GM12878 (cell line): ENCODE measurements around the gene GNPTG. TPM values are rescaled to one million over a fixed set of nuclear protein-coding genes. Genes with fewer than 3 reads are reported as not detected.

ENCODE experiments used
- BMI1 ChIP-seq: fragments of 450-650 bp; IDR thresholded peaks from 2 replicates; pipeline ENCODE4 v1.6.1; 2016; ENCODE audit warnings: mild to moderate bottlenecking, moderate library complexity, borderline replicate concordance
- CEBPB ChIP-seq, 2 experiments: fragments of 150-350 bp in 1 of 2; IDR thresholded peaks; 2 replicates each; pipeline ENCODE4 v1.6.1; 2012 to 2014; ENCODE audit warnings: low read depth in 2 of 2, low read length in 2 of 2, borderline replicate concordance in 1 of 2, inconsistent platforms in 1 of 2
- CHD1 ChIP-seq: IDR thresholded peaks from 2 replicates; pipeline ENCODE4 v1.6.1; 2012; ENCODE audit warnings: low read depth, low read length, improper control_type of control experiment
- CTCF ChIP-seq, 3 experiments: IDR thresholded peaks in 2 of 3; conservative IDR thresholded peaks in 1 of 3; 2 replicates each; pipeline ENCODE4 v1.5.1; 2011; ENCODE audit warnings: low read depth in 3 of 3, low read length in 3 of 3, mild to moderate bottlenecking in 3 of 3, control low read depth in 2 of 3, moderate library complexity in 2 of 3, inconsistent platforms in 1 of 3, mixed read lengths in 1 of 3; ENCODE audit not compliant: control insufficient read depth in 2 of 3, insufficient read depth in 1 of 3; ENCODE audit errors: extremely low read depth in 1 of 3
- ELK1 ChIP-seq: IDR thresholded peaks from 2 replicates; pipeline ENCODE4 v1.6.1; 2012; ENCODE audit warnings: low read depth, low read length, improper control_type of control experiment
- EZH2 ChIP-seq: IDR thresholded peaks from 2 replicates; pipeline ENCODE4 v1.6.1; 2012; ENCODE audit warnings: low read depth, mild to moderate bottlenecking, control low read depth, inconsistent platforms, low read length, borderline replicate concordance; ENCODE audit not compliant: control insufficient read depth
- FOXK2 ChIP-seq: fragments of 450-650 bp; IDR thresholded peaks from 2 replicates; pipeline ENCODE4 v1.6.1; 2017; ENCODE audit warnings: mild to moderate bottlenecking, moderate library complexity
- IKZF1 ChIP-seq: fragments of 450-650 bp; conservative IDR thresholded peaks from 2 replicates; pipeline ENCODE4 v1.6.1; 2017; ENCODE audit warnings: antibody characterized with exemption, mild to moderate bottlenecking
- IRF5 ChIP-seq: fragments of 450-650 bp; IDR thresholded peaks from 2 replicates; pipeline ENCODE4 v1.6.1; 2017; ENCODE audit warnings: borderline replicate concordance
- KLF5 ChIP-seq: fragments of 450-650 bp; IDR thresholded peaks from 2 replicates; pipeline ENCODE4 v1.6.1; 2014; ENCODE audit warnings: mild to moderate bottlenecking; ENCODE audit not compliant: partially characterized antibody
- MTA3 ChIP-seq: IDR thresholded peaks from 2 replicates; pipeline ENCODE4 v1.6.1; 2012; ENCODE audit warnings: low read length, inconsistent platforms, borderline replicate concordance
- NBN ChIP-seq: fragments of 450-650 bp; IDR thresholded peaks from 2 replicates; pipeline ENCODE4 v1.6.1; 2016
- RELA ChIP-seq: fragments of 450-650 bp; IDR thresholded peaks from 2 replicates; pipeline ENCODE4 v1.8.0; 2014; ENCODE audit warnings: borderline replicate concordance; ENCODE audit not compliant: partially characterized antibody
- RELB ChIP-seq: fragments of 450-650 bp; IDR thresholded peaks from 2 replicates; pipeline ENCODE4 v1.6.1; 2017; ENCODE audit warnings: low read depth, mild to moderate bottlenecking, moderate library complexity
- TCF7 ChIP-seq: IDR thresholded peaks from 2 replicates; pipeline ENCODE4 v1.6.1; 2014; ENCODE audit warnings: antibody characterized with exemption, borderline replicate concordance
- USF1 ChIP-seq: IDR thresholded peaks from 2 replicates; pipeline ENCODE4 v1.6.1; 2011; ENCODE audit warnings: borderline replicate concordance, low read depth, mild to moderate bottlenecking, moderate library complexity, mixed read lengths, low read length; ENCODE audit not compliant: insufficient read depth; ENCODE audit errors: extremely low read length
- YBX1 ChIP-seq: fragments of 450-650 bp; IDR thresholded peaks from 2 replicates; pipeline ENCODE4 v1.6.1; 2016; ENCODE audit warnings: antibody characterized with exemption
- ZNF622 ChIP-seq: fragments of 450-650 bp; IDR thresholded peaks from 2 replicates; pipeline ENCODE4 v1.6.1; 2017; ENCODE audit warnings: mild to moderate bottlenecking, inconsistent platforms
- ZZZ3 ChIP-seq: IDR thresholded peaks from 2 replicates; pipeline ENCODE4 v1.6.1; 2011; ENCODE audit warnings: low read depth; ENCODE audit not compliant: control insufficient read depth, insufficient read length
- polyA plus RNA-seq, 11 experiments: library from polyadenylated mRNA; depleted of rRNA in 4 of 11; unstranded in 6 of 11; stranded (reverse) in 5 of 11; fragments of >200 nt; fragmentation: Nextera tagmentation in 4 of 11; fragmentation: Illumina TruSeq in 1 of 11; extraction: Ambion mirVana in 4 of 11; extraction: Trizol in 1 of 11; gene quantifications; 1 replicate in 1 of 11; 2 replicates in 10 of 11; pipeline versions ENCODE4 v1.2.1 to v1.2.3, GENCODE V29; 2011 to 2016; ENCODE audit warnings: inconsistent platforms in 2 of 11, missing spikeins in 2 of 11, low read depth in 1 of 11
- total RNA-seq, 4 experiments: library from RNA; depleted of rRNA in 3 of 4; stranded (reverse); fragments of >200 nt in 3 of 4; fragmentation: Illumina TruSeq in 1 of 4; extraction: Trizol in 1 of 4; gene quantifications; 2 replicates each; pipeline versions ENCODE4 v1.2.1 to v1.2.3, GENCODE V29; 2013 to 2021

Gene GNPTG
- total and polyA plus RNA-seq, 10 of the 15 experiments (the other 5 are each of a cell fraction or from before 2014, with no cell fraction given) = 0.80 to 32.6 (median 20.9) TPM

- TF ChIP-seq IKZF1 = peak; percentile 99
- TF ChIP-seq EZH2 = no peak
- TF ChIP-seq CEBPB (IDR thresholded peaks at IDR 0.05; ENCODE audit: borderline replicate concordance in 1 of 2, low read depth in 2 of 2, low read length in 2 of 2) = no peak
- TF ChIP-seq NBN = no peak
- TF ChIP-seq MTA3 = no peak
- TF ChIP-seq ELK1 = peak; percentile 98
- peak; percentile 54; the same call in 1 of the 2 replicates for TF ChIP-seq RELB
- TF ChIP-seq KLF5 = peak; percentile 77
- TF ChIP-seq CTCF (IDR thresholded peaks at IDR 0.05 in 2 of 3, conservative IDR thresholded peaks at IDR 0.05 in 1 of 3; ENCODE audit: control insufficient read depth in 2 of 3, extremely low read depth in 1 of 3, insufficient read depth in 1 of 3, low read depth in 3 of 3, low read length in 3 of 3) = no peak
- peak; percentile 50; the same call in 1 of the 2 replicates for TF ChIP-seq CHD1
- no peak for TF ChIP-seq TCF7
- no peak for TF ChIP-seq FOXK2
- TF ChIP-seq YBX1 = no peak
- peak; percentile 100 for TF ChIP-seq USF1
- no peak for TF ChIP-seq ZZZ3
- TF ChIP-seq RELA = peak; percentile 97
- TF ChIP-seq BMI1 = no peak
- TF ChIP-seq IRF5 = no peak
- TF ChIP-seq ZNF622 = no peak
These were observed at the start of gene GNPTG, which contains the start of gene TSR3 (continued) for GRCh38 chr16:1351582-1352362.
